ENCODE results near the gene CCDC73.

DNA sequence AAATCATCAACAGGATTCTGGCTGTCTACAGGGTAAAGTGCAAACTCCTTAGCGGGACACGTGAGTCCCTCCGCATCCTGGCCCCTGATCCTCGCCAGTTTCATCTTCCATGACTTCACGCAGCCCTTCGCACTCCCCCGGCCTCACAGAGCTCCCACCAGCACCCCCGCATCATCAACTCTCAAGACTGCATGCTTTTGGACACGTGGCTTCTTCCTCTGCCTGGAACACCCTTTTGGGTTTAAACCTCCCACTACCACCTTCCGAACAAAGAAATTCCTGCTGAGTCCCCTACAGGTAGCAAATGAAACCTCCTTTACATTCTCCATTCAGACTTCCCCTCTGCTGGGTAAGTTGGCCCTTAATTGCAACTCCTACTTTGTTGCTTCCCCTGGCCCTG lies 223.4 kb downstream of the CCDC73 start:
- TF ChIP-seq, protein P1, sequence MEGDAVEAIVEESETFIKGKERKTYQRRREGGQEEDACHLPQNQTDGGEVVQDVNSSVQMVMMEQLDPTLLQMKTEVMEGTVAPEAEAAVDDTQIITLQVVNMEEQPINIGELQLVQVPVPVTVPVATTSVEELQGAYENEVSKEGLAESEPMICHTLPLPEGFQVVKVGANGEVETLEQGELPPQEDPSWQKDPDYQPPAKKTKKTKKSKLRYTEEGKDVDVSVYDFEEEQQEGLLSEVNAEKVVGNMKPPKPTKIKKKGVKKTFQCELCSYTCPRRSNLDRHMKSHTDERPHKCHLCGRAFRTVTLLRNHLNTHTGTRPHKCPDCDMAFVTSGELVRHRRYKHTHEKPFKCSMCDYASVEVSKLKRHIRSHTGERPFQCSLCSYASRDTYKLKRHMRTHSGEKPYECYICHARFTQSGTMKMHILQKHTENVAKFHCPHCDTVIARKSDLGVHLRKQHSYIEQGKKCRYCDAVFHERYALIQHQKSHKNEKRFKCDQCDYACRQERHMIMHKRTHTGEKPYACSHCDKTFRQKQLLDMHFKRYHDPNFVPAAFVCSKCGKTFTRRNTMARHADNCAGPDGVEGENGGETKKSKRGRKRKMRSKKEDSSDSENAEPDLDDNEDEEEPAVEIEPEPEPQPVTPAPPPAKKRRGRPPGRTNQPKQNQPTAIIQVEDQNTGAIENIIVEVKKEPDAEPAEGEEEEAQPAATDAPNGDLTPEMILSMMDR (IDR thresholded peaks at IDR 0.05) = no peak
- TF ChIP-seq POLR2AphosphoS5 (IDR thresholded peaks at IDR 0.05) (no peak), POLR2A (IDR thresholded peaks at IDR 0.05; ENCODE audit: low read depth) (no peak), EP300 (IDR thresholded peaks at IDR 0.05) (no peak)

Data from esophagus muscularis mucosa (tissue), 4 donors.